HG03378 (cell line): Measurements from ENCODE around the gene CCR6.

Source experiments
- ATAC-seq: cut with Tn5 transposase; IDR thresholded peaks from one replicate; pipeline ENCODE4 v1.9.1; 2021; ENCODE audit warnings: mild to moderate bottlenecking, moderate library complexity; ENCODE audit not compliant: unreplicated experiment

The CCR6 gene

GRCh38 chr6:167097770-167098169 lies 25.1 kb upstream of the CCR6 start:
- no peak for ATAC-seq

- no peak for ATAC-seq
Observed at GRCh38 chr6:167098825-167099225, 24.1 kb upstream of the CCR6 start.

- ATAC-seq = no peak
Observed at GRCh38 chr6:167099707-167100106, 23.2 kb upstream of the CCR6 start.

- no peak for ATAC-seq
Observed at GRCh38 chr6:167100241-167100674, 22.6 kb upstream of the CCR6 start.

- no peak for ATAC-seq
Observed at GRCh38 chr6:167102318-167102717, 20.6 kb upstream of the CCR6 start.

- ATAC-seq = peak; percentile 94
Observed at GRCh38 chr6:167103041-167103891, 19.6 kb upstream of the CCR6 start.

- ATAC-seq = no peak
Observed at GRCh38 chr6:167104388-167104787, 18.5 kb upstream of the CCR6 start.

GRCh38 chr6:167105060-167105459 lies 17.8 kb upstream of the CCR6 start:
- ATAC-seq = no peak

- ATAC-seq = no peak
Observed at GRCh38 chr6:167106406-167106805, 16.5 kb upstream of the CCR6 start.

GRCh38 chr6:167107787-167108186 lies 15.1 kb upstream of the CCR6 start:
- no peak for ATAC-seq

GRCh38 chr6:167108278-167108677 lies 14.6 kb upstream of the CCR6 start:
- no peak for ATAC-seq

GRCh38 chr6:167109651-167110050 lies 13.2 kb upstream of the CCR6 start:
- no peak for ATAC-seq

GRCh38 chr6:167111597-167111996 lies 11.3 kb upstream of the CCR6 start:
- no peak for ATAC-seq

- no peak for ATAC-seq
Observed at GRCh38 chr6:167112421-167112820, 10.5 kb upstream of the CCR6 start.

GRCh38 chr6:167113047-167113754 lies 9.7 kb upstream of the CCR6 start:
- ATAC-seq = peak; percentile 60

- ATAC-seq = peak; percentile 78
Observed at GRCh38 chr6:167113935-167114910, 8.7 kb upstream of the CCR6 start.

- ATAC-seq = no peak
Observed at GRCh38 chr6:167115054-167115453, 7.8 kb upstream of the CCR6 start.

GRCh38 chr6:167116109-167116837 lies 6.6 kb upstream of the CCR6 start:
- no peak for ATAC-seq

- ATAC-seq = no peak
Observed at GRCh38 chr6:167116838-167117228, 6.1 kb upstream of the CCR6 start.

GRCh38 chr6:167118006-167118405 lies 4.9 kb upstream of the CCR6 start:
- no peak for ATAC-seq
